Gastroesophageal sphincter (tissue), 3 donors: ENCODE measurements around the gene CRIM1.

Experiments
- CTCF ChIP-seq, 4 experiments: fragments of 200-600 bp in 2 of 4; fragments of 450-650 bp in 2 of 4; sonication (generic) in 1 of 4; IDR thresholded peaks; one replicate each; pipeline ENCODE4 v1.5.1; 2017 to 2019; ENCODE audit warnings: antibody characterized with exemption in 4 of 4, mild to moderate bottlenecking in 2 of 4, moderate library complexity in 2 of 4
- EP300 ChIP-seq: sonication (generic); formaldehyde crosslinking; IDR thresholded peaks from one replicate; pipeline ENCODE4 v1.6.1; 2017; ENCODE audit warnings: antibody characterized with exemption, mild to moderate bottlenecking

GRCh38 chr2:36427790-36428243, 72.2 kb downstream of the CRIM1 start:
- TF ChIP-seq EP300 (no peak), CTCF (IDR thresholded peaks at IDR 0.05) (no peak)
